ENCODE data around the gene ST6GALNAC6. TPM values are rescaled to one million over a fixed set of nuclear protein-coding genes. Genes with fewer than 3 reads are reported as not detected.

Gene ST6GALNAC6
- total and polyA plus RNA-seq, 4 donors, result 24.6 to 68.9 (median 63.4) TPM

- H3K4me3 ChIP-seq (ENCODE audit: low read depth, low read length), result no peak overlapping the region
- no peak overlapping the region for H3K27ac ChIP-seq (ENCODE audit: low read depth, low read length)
Measured at GRCh38 chr9:127934986-127935385, 35.6 kb upstream of the ST6GALNAC6 start.

GRCh38 chr9:127934248-127934647 is 34.8 kb upstream of the ST6GALNAC6 start:
- no peak for DNase-seq (ENCODE audit: low read depth in 4 of 6, low spot score in 6 of 6)
- WGBS (ENCODE audit: insufficient coverage), result 90% methylated on average over 3 of the region's 4 CpGs
- H3K4me1 ChIP-seq (ENCODE audit: control insufficient read depth, insufficient read depth, low read length), result peaks cover 69% of the 10 kb centered on the region

More at GRCh38 chr9:127934986-127935385, 35.6 kb upstream of the ST6GALNAC6 start:
- Histone ChIP-seq H3K9me3 (ENCODE audit: control insufficient read depth, insufficient read depth, low read length) (no peaks in the 10 kb centered on the region), H3K27me3 (ENCODE audit: control insufficient read depth, insufficient read depth, low read length) (no peaks in the 10 kb centered on the region), H3K36me3 (ENCODE audit: control insufficient read depth, insufficient read depth, low read length) (peaks cover 39% of the 10 kb centered on the region), H3K4me1 (ENCODE audit: control insufficient read depth, insufficient read depth, low read length) (peaks cover 61% of the 10 kb centered on the region)
- DNase-seq (ENCODE audit: low read depth in 4 of 6, low spot score in 6 of 6), result no peak
- WGBS (ENCODE audit: insufficient coverage), result 73% methylated on average over 11 of the region's 11 CpGs

GRCh38 chr9:127931092-127931881 is 31.9 kb upstream of the ST6GALNAC6 start:
- H3K36me3 ChIP-seq (ENCODE audit: control insufficient read depth, insufficient read depth, low read length), result peaks cover 26% of the 10 kb centered on the region
- no peaks in the 10 kb centered on the region for H3K9me3 ChIP-seq (ENCODE audit: control insufficient read depth, insufficient read depth, low read length)
- no peak overlapping the region for H3K27ac ChIP-seq (ENCODE audit: low read depth, low read length)
- peak in 2 of 6 donors; percentile 69 to 78 for DNase-seq (ENCODE audit: low read depth in 4 of 6, low spot score in 6 of 6)
- peak overlapping the region; percentile 49 for H3K4me3 ChIP-seq (ENCODE audit: low read depth, low read length)
- H3K27me3 ChIP-seq (ENCODE audit: control insufficient read depth, insufficient read depth, low read length), result peaks cover 33% of the 10 kb centered on the region
- H3K4me1 ChIP-seq (ENCODE audit: control insufficient read depth, insufficient read depth, low read length), result peaks cover 71% of the 10 kb centered on the region
- 15% methylated on average over 13 of the region's 18 CpGs for WGBS (ENCODE audit: insufficient coverage)

More at GRCh38 chr9:127934248-127934647, 34.8 kb upstream of the ST6GALNAC6 start:
- peaks cover 31% of the 10 kb centered on the region for H3K36me3 ChIP-seq (ENCODE audit: control insufficient read depth, insufficient read depth, low read length)
- peaks cover 5% of the 10 kb centered on the region for H3K27me3 ChIP-seq (ENCODE audit: control insufficient read depth, insufficient read depth, low read length)
- H3K9me3 ChIP-seq (ENCODE audit: control insufficient read depth, insufficient read depth, low read length), result no peaks in the 10 kb centered on the region
- H3K4me3 ChIP-seq (ENCODE audit: low read depth, low read length), result no peak overlapping the region
- no peak overlapping the region for H3K27ac ChIP-seq (ENCODE audit: low read depth, low read length)

- peaks cover 20% of the 10 kb centered on the region for H3K36me3 ChIP-seq (ENCODE audit: control insufficient read depth, insufficient read depth, low read length)
- no peaks in the 10 kb centered on the region for H3K9me3 ChIP-seq (ENCODE audit: control insufficient read depth, insufficient read depth, low read length)
- H3K27ac ChIP-seq (ENCODE audit: low read depth, low read length), result peak within 1 kb of the TSS; percentile 40
- DNase-seq (ENCODE audit: low read depth in 4 of 6, low spot score in 6 of 6), result peak in 4 of 6 donors; percentile 61 to 96 (median 88)
- WGBS (ENCODE audit: insufficient coverage), result under 1% methylated on average over 67 of the region's 70 CpGs
- peaks cover 63% of the 10 kb centered on the region for H3K4me1 ChIP-seq (ENCODE audit: control insufficient read depth, insufficient read depth, low read length)
- H3K27me3 ChIP-seq (ENCODE audit: control insufficient read depth, insufficient read depth, low read length), result peaks cover 40% of the 10 kb centered on the region
- H3K4me3 ChIP-seq (ENCODE audit: low read depth, low read length), result peak within 1 kb of the TSS; percentile 49
Measured at GRCh38 chr9:127930231-127931091, 31.1 kb upstream of the ST6GALNAC6 start, which contains the start of gene PIP5KL1. Gene PIP5KL1, minus strand, starts transcription at chr9:127930777. Its CDS starts 25 bp downstream, at chr9:127930752.

GRCh38 chr9:127929625-127929979 is 30.2 kb upstream of the ST6GALNAC6 start:
- Histone ChIP-seq H3K36me3 (ENCODE audit: control insufficient read depth, insufficient read depth, low read length) (peaks cover 18% of the 10 kb centered on the region), H3K27me3 (ENCODE audit: control insufficient read depth, insufficient read depth, low read length) (peaks cover 47% of the 10 kb centered on the region), H3K27ac (ENCODE audit: low read depth, low read length) (no peak overlapping the region), H3K4me1 (ENCODE audit: control insufficient read depth, insufficient read depth, low read length) (peaks cover 57% of the 10 kb centered on the region), H3K4me3 (ENCODE audit: low read depth, low read length) (peak overlapping the region; percentile 49), H3K9me3 (ENCODE audit: control insufficient read depth, insufficient read depth, low read length) (no peaks in the 10 kb centered on the region)
- 68% methylated on average over 9 of the region's 10 CpGs for WGBS (ENCODE audit: insufficient coverage)
- no peak for DNase-seq (ENCODE audit: low read depth in 4 of 6, low spot score in 6 of 6)

GRCh38 chr9:127928676-127929624 is 29.5 kb upstream of the ST6GALNAC6 start:
- DNase-seq (ENCODE audit: low read depth in 4 of 6, low spot score in 6 of 6), result no peak
- Histone ChIP-seq H3K27ac (ENCODE audit: low read depth, low read length) (no peak overlapping the region), H3K4me3 (ENCODE audit: low read depth, low read length) (no peak overlapping the region), H3K27me3 (ENCODE audit: control insufficient read depth, insufficient read depth, low read length) (peaks cover 47% of the 10 kb centered on the region), H3K9me3 (ENCODE audit: control insufficient read depth, insufficient read depth, low read length) (no peaks in the 10 kb centered on the region), H3K36me3 (ENCODE audit: control insufficient read depth, insufficient read depth, low read length) (peaks cover 14% of the 10 kb centered on the region), H3K4me1 (ENCODE audit: control insufficient read depth, insufficient read depth, low read length) (peaks cover 55% of the 10 kb centered on the region)
- 78% methylated on average over 8 of the region's 11 CpGs for WGBS (ENCODE audit: insufficient coverage)

- H3K4me1 ChIP-seq (ENCODE audit: control insufficient read depth, insufficient read depth, low read length), result peaks cover 55% of the 10 kb centered on the region
- peaks cover 47% of the 10 kb centered on the region for H3K27me3 ChIP-seq (ENCODE audit: control insufficient read depth, insufficient read depth, low read length)
- no peak overlapping the region for H3K4me3 ChIP-seq (ENCODE audit: low read depth, low read length)
Measured at GRCh38 chr9:127927988-127928675, 28.7 kb upstream of the ST6GALNAC6 start.

GRCh38 chr9:127927201-127927987 is 28.0 kb upstream of the ST6GALNAC6 start:
- no peak overlapping the region for H3K27ac ChIP-seq (ENCODE audit: low read depth, low read length)
- WGBS (ENCODE audit: insufficient coverage), result 3% methylated on average over 41 of the region's 56 CpGs
- H3K36me3 ChIP-seq (ENCODE audit: control insufficient read depth, insufficient read depth, low read length), result peaks cover 10% of the 10 kb centered on the region
- no peak for DNase-seq (ENCODE audit: low read depth in 4 of 6, low spot score in 6 of 6)
- H3K4me3 ChIP-seq (ENCODE audit: low read depth, low read length), result peak overlapping the region; percentile 12
- peaks cover 49% of the 10 kb centered on the region for H3K27me3 ChIP-seq (ENCODE audit: control insufficient read depth, insufficient read depth, low read length)
- H3K9me3 ChIP-seq (ENCODE audit: control insufficient read depth, insufficient read depth, low read length), result no peaks in the 10 kb centered on the region
- peaks cover 55% of the 10 kb centered on the region for H3K4me1 ChIP-seq (ENCODE audit: control insufficient read depth, insufficient read depth, low read length)

More at GRCh38 chr9:127927988-127928675, 28.7 kb upstream of the ST6GALNAC6 start:
- WGBS (ENCODE audit: insufficient coverage), result 17% methylated on average over 22 of the region's 24 CpGs
- Histone ChIP-seq H3K9me3 (ENCODE audit: control insufficient read depth, insufficient read depth, low read length) (no peaks in the 10 kb centered on the region), H3K36me3 (ENCODE audit: control insufficient read depth, insufficient read depth, low read length) (peaks cover 10% of the 10 kb centered on the region), H3K27ac (ENCODE audit: low read depth, low read length) (no peak overlapping the region)
- no peak for DNase-seq (ENCODE audit: low read depth in 4 of 6, low spot score in 6 of 6)
